Endodermal cell (in vitro differentiated cells): ENCODE data around the gene UROD. TPM values are rescaled to one million over a fixed set of nuclear protein-coding genes. Genes with fewer than 3 reads are reported as not detected.

Experiments
- DNase-seq: peaks from one replicate; pipeline ENCODE4 v3.0.0-alpha.2; 2017
- H3K27ac ChIP-seq: 2 replicates; pipeline ENCODE4 v1.5.1; 2013; ENCODE audit warnings: mild to moderate bottlenecking, low read depth, low read length, moderate library complexity
- H3K27me3 ChIP-seq: 2 replicates; pipeline ENCODE4 v1.6.1; 2013; ENCODE audit warnings: mild to moderate bottlenecking, low read length, moderate library complexity; ENCODE audit not compliant: insufficient read depth, control insufficient read depth, poor library complexity, severe bottlenecking
- H3K36me3 ChIP-seq: 2 replicates; pipeline ENCODE4 v1.7.0; 2013; ENCODE audit warnings: mild to moderate bottlenecking, low read length, moderate library complexity; ENCODE audit not compliant: control insufficient read depth, insufficient read depth
- H3K4me1 ChIP-seq: one replicate; pipeline ENCODE4 v1.7.0; 2013; ENCODE audit warnings: low read length; ENCODE audit not compliant: control insufficient read depth, insufficient read depth
- H3K4me3 ChIP-seq: 2 replicates; pipeline ENCODE4 v1.5.1; 2013; ENCODE audit warnings: mild to moderate bottlenecking, low read length, moderate library complexity
- H3K9ac ChIP-seq: 2 replicates; pipeline ENCODE4 v1.6.1; 2013; ENCODE audit warnings: mild to moderate bottlenecking, low read length, moderate library complexity; ENCODE audit not compliant: poor library complexity, severe bottlenecking; ENCODE audit errors: extremely low read depth
- H3K9me3 ChIP-seq: 2 replicates; pipeline ENCODE4 v1.6.1; 2013; ENCODE audit warnings: mild to moderate bottlenecking, low read length, moderate library complexity; ENCODE audit not compliant: control insufficient read depth
- H3K27ac Mint-ChIP-seq: 2 replicates; pipeline ENCODE4 v1.8.0; 2020; ENCODE audit warnings: mixed read lengths
- H3K27me3 Mint-ChIP-seq: 2 replicates; pipeline ENCODE4 v1.8.0; 2021; ENCODE audit warnings: mild to moderate bottlenecking, mixed read lengths; ENCODE audit not compliant: insufficient read depth
- H3K36me3 Mint-ChIP-seq: 2 replicates; pipeline ENCODE4 v1.8.0; 2020; ENCODE audit warnings: low read depth, mixed read lengths
- H3K4me1 Mint-ChIP-seq: 2 replicates; pipeline ENCODE4 v1.8.0; 2020; ENCODE audit warnings: mixed read lengths
- H3K4me3 Mint-ChIP-seq: 2 replicates; pipeline ENCODE4 v1.8.0; 2020; ENCODE audit warnings: mild to moderate bottlenecking, moderate library complexity, mixed read lengths
- H3K9me3 Mint-ChIP-seq: 2 replicates; pipeline ENCODE4 v1.8.0; 2020; ENCODE audit warnings: mild to moderate bottlenecking, mixed read lengths
- WGBS, 2 experiments: methylation state at CpG; one replicate each; pipeline versions ENCODE4 v1.1.5 to v1.1.7; 2013; ENCODE audit warnings: missing lambda C conversion rate in 2 of 2, mixed read lengths in 1 of 2; ENCODE audit not compliant: insufficient coverage in 1 of 2, insufficient read length in 1 of 2; 5-methylcytosine and 5-hydroxymethylcytosine counted together
- total RNA-seq, 2 donors: library from RNA; stranded (reverse); fragmentation: NEBNext Ultra II Directional in 1 of 2; extraction: Animal tissue kit (Norgen Biotek cat#: 25700) in 1 of 2; gene quantifications; 2 replicates in 1 of 2; 3 replicates in 1 of 2; pipeline ENCODE4 v1.2.1, GENCODE V29; 2021
- TF ChIP-seq, protein P1 (sequence below): fragments of 200-600 bp; sonication (generic); conservative IDR thresholded peaks from 2 replicates; pipeline ENCODE4 v1.5.0; 2021; ENCODE audit warnings: antibody characterized with exemption, mild to moderate bottlenecking

The UROD gene
- total RNA-seq, 2 donors from 2014 or later = 86.8 to 107 TPM

DNA sequence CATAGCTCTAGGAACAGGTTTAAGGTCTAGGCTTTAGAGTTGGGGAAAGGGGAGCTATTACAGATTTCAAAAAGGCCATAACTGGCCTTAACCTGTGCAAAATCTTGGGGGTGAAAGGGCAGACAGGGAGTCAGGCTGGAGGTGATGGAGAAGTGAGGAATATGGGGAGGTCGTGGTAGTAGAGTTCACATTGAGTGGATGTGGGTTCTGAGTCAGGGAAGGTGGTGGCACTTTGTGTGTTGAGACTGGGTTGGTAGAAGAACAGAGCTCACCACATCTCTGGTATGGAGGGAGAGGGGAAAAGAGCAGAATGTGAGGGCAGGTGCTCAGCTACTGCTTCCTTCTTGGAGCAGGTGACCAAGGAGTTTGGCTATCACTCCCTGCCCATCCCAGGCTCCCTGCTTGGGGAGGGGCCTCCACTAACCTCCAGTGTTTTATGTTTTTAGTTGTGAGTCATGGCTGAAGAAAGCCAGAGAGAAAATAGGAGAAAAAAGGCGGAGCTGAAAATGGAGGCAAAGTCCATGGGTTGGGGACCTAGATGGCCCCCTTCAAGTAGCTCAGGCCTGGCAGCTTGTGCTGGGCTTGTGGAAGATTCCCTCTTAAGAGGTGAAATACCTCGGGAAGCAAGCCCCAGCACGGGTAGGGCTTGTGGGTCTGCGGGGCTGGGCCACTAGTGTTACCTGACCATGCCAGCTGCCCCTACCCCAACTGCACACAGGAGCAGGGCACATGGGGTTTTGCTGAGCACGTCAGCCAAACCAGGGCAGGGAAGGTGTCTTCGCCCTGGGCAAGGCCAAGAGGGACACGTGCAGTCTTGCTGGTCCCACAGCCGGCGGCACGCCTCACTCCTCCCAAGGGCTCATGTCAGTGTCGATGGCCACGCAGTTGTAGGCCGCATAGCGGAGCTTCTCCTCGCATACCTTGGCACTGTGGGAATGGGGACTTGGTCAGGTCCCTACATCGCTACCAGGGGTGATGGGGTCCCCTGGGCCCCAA is 9.1 kb upstream of the UROD start:
- H3K27ac Mint-ChIP-seq = no peak overlapping the region
- no peaks in the 10 kb centered on the region for H3K9me3 ChIP-seq
- no peak overlapping the region for H3K4me3 ChIP-seq
- H3K4me3 Mint-ChIP-seq = no peak overlapping the region
- peaks cover 46% of the 10 kb centered on the region for H3K36me3 Mint-ChIP-seq
- H3K36me3 ChIP-seq = peaks cover 34% of the 10 kb centered on the region
- H3K27me3 Mint-ChIP-seq = no peaks in the 10 kb centered on the region
- H3K27me3 ChIP-seq = no peaks in the 10 kb centered on the region
- no peaks in the 10 kb centered on the region for H3K9me3 Mint-ChIP-seq
- no peak overlapping the region for H3K27ac ChIP-seq
- 95% methylated on average over 16 to 17 of the region's 17 CpGs for WGBS, 2 experiments
- H3K9ac ChIP-seq = no peak overlapping the region
- no peak for DNase-seq
- TF ChIP-seq, protein P1, sequence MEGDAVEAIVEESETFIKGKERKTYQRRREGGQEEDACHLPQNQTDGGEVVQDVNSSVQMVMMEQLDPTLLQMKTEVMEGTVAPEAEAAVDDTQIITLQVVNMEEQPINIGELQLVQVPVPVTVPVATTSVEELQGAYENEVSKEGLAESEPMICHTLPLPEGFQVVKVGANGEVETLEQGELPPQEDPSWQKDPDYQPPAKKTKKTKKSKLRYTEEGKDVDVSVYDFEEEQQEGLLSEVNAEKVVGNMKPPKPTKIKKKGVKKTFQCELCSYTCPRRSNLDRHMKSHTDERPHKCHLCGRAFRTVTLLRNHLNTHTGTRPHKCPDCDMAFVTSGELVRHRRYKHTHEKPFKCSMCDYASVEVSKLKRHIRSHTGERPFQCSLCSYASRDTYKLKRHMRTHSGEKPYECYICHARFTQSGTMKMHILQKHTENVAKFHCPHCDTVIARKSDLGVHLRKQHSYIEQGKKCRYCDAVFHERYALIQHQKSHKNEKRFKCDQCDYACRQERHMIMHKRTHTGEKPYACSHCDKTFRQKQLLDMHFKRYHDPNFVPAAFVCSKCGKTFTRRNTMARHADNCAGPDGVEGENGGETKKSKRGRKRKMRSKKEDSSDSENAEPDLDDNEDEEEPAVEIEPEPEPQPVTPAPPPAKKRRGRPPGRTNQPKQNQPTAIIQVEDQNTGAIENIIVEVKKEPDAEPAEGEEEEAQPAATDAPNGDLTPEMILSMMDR = no peak
- H3K4me1 Mint-ChIP-seq = peaks cover 2% of the 10 kb centered on the region
- no peaks in the 10 kb centered on the region for H3K4me1 ChIP-seq

DNA sequence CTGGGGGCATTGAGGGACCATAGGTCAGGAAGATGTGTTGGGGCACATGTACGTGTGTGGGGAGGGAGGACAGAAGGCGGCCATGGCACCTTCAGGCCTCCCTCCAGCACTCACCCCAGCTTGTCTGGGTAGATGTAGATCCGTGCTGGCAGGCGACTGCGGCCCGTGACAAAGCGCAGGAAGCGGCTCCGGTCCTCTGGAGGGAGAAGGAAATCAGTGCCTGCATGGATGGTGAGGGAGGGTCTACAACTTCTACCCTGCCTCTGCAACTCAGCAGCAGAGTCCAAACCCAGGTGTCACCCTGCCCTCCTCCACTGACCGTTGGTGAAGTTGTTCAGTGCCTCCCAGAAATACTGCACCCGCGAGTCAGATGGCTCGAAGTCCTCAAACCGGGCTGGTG is 8.3 kb upstream of the UROD start:
- WGBS, 2 experiments = 91 to 97% methylated on average over 3 to 14 of the region's 14 CpGs
- H3K4me1 ChIP-seq = no peaks in the 10 kb centered on the region
- Mint-ChIP-seq H3K9me3 (no peaks in the 10 kb centered on the region), H3K27ac (no peak overlapping the region), H3K36me3 (peaks cover 53% of the 10 kb centered on the region), H3K4me3 (no peak overlapping the region), H3K27me3 (no peaks in the 10 kb centered on the region), H3K4me1 (peaks cover 2% of the 10 kb centered on the region)
- peaks cover 41% of the 10 kb centered on the region for H3K36me3 ChIP-seq
- TF ChIP-seq, protein P1 = no peak
- no peaks in the 10 kb centered on the region for H3K27me3 ChIP-seq
- H3K4me3 ChIP-seq = no peak overlapping the region
- H3K9me3 ChIP-seq = no peaks in the 10 kb centered on the region
- DNase-seq = no peak
- H3K27ac ChIP-seq = no peak overlapping the region
- no peak overlapping the region for H3K9ac ChIP-seq

DNA sequence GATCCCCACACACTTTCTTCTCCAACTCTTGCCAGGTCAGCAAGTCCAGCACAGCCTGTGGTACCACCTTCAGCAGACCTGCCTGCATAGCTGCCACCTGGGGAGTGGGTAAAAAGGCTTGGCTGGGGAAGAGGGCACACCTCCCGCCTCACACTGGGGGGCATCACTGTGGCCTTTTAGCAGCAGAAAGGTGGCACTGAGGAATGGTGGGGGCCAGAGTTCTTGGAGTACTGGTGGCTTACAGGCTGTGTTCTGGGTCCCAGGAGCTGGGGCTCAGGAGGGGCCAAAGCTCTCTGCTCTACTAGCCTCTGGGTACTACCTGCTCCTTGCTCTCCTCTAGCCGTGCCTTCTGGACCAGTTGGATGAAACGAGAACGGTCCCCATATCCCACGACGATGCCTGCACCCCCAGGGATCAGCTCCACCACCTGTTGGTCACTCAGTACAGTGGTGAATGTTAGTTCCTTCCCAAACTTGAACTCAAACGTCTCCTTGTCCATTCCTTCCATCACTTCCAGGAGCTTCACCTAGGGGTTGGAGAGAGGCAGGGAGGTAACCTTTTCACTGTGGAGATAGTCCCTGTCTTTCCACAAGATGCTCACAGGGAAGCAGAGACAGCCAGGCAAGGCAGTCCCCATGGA is 7.7 kb upstream of the UROD start:
- Mint-ChIP-seq H3K36me3 (peaks cover 60% of the 10 kb centered on the region), H3K9me3 (no peaks in the 10 kb centered on the region), H3K27ac (no peak overlapping the region), H3K4me1 (peaks cover 2% of the 10 kb centered on the region), H3K4me3 (no peak overlapping the region), H3K27me3 (no peaks in the 10 kb centered on the region)
- H3K4me3 ChIP-seq = no peak overlapping the region
- H3K27ac ChIP-seq = no peak overlapping the region
- DNase-seq = no peak
- no peaks in the 10 kb centered on the region for H3K4me1 ChIP-seq
- H3K9ac ChIP-seq = no peak overlapping the region
- WGBS, 2 experiments = 90 to 98% methylated on average over 7 of the region's 7 CpGs
- no peaks in the 10 kb centered on the region for H3K9me3 ChIP-seq
- TF ChIP-seq, protein P1 = no peak
- peaks cover 48% of the 10 kb centered on the region for H3K36me3 ChIP-seq
- H3K27me3 ChIP-seq = no peaks in the 10 kb centered on the region
